Activated CD4-positive, alpha-beta T cell treated with anti-CD3 and anti-CD28 coated beads, Interleukin-2, amount 50 U/mL, for 4 hours (primary cell): Measurements from ENCODE around the gene FOXI1.

Experiments
- DNase-seq, 2 experiments: peaks; one replicate each; pipeline ENCODE4 v3.0.0-alpha.2; 2020

The FOXI1 gene

DNA sequence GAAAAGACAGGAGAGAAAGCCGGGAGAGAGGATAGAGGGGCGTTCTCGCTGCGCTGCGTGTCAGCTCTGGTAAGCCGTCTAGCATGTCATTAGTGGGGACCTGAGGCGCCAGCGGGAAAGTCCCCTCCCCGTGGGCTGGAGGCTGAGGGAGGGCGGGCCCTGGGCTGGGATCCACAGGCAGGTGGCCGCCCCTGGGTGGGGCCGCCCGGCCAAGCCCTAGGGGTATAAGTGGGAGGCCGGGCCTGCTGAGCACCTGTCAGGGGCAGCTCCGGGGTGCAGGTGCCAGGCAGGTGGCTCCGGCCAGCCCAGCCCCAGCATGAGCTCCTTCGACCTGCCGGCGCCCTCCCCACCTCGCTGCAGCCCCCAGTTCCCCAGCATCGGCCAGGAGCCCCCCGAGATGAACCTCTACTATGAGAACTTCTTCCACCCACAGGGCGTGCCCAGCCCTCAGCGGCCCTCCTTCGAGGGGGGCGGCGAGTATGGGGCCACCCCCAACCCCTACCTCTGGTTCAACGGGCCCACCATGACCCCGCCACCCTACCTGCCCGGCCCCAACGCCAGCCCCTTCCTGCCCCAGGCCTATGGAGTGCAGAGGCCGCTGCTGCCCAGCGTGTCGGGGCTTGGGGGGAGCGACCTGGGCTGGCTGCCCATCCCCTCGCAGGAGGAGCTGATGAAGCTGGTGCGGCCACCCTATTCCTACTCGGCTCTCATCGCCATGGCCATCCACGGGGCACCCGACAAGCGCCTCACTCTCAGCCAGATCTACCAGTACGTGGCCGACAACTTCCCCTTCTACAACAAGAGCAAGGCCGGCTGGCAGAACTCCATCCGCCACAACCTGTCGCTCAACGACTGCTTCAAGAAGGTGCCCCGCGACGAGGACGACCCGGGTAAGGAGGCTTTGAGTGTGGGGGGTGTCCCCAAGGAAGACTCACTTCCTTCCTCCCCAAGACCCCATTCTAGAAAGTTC, at the start of gene FOXI1:
Gene FOXI1 (plus strand): TSS at position 256 of the 970 bp plus-strand sequence. CDS start 61 bp downstream, at position 317.
- no peak for DNase-seq

GRCh38 chr5:170056561-170057267, 49.0 kb upstream of the FOXI1 start:
- DNase-seq = no peak

- no peak for DNase-seq
Measured at GRCh38 chr5:170057311-170057710, 48.4 kb upstream of the FOXI1 start.

- DNase-seq = no peak
Measured at GRCh38 chr5:170059221-170059620, 46.5 kb upstream of the FOXI1 start.

GRCh38 chr5:170067152-170067551, 38.5 kb upstream of the FOXI1 start:
- DNase-seq = no peak

DNA sequence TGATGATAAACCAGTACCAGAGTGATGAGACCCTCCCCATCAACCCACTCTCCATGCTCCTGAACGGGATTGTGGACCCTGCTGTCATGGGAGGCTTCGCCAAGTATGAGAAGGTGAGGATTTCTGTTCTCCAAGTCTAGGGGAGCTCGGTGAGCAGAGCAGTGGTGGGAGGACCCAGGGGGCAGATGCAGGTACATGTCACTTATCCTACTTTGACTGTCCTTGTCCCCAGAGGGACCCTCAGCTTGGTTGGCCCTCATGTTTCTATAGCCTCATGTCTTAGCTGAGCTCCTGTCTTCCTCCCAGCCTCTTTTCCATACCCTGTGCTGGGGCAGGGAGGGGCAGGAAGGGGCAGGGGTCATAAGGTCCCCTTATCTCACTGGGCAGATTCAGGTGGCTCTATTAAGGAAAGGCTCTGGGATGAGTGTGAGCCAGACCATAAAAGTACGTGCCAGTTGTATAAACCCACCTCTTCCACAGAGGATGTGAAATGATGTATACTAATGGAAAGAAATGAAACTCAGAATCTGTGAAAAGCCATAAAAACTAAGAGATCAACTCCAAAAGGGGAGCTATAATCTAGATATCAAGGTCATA, 38.0 kb upstream of the FOXI1 start:
- DNase-seq = no peak

DNA sequence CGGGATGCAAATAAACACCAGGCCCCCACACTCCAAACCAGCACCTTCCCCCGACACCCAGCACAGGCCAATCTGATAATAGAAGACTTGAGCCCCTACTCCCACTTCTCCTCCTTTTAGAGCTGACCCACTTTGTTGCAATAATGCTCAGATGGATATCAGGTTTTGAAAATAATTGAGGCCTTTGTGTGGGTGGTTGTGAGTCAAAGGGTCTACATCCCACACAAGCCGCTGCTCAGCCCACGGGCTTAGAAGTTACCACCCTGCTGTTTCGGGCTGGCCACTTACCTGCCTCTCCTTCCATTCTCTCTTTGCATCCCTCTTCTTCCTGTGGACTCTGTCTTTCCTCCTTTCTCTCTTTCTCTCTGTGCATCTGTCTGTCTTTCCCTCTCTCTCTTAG, 36.2 kb upstream of the FOXI1 start:
- DNase-seq = no peak

DNA sequence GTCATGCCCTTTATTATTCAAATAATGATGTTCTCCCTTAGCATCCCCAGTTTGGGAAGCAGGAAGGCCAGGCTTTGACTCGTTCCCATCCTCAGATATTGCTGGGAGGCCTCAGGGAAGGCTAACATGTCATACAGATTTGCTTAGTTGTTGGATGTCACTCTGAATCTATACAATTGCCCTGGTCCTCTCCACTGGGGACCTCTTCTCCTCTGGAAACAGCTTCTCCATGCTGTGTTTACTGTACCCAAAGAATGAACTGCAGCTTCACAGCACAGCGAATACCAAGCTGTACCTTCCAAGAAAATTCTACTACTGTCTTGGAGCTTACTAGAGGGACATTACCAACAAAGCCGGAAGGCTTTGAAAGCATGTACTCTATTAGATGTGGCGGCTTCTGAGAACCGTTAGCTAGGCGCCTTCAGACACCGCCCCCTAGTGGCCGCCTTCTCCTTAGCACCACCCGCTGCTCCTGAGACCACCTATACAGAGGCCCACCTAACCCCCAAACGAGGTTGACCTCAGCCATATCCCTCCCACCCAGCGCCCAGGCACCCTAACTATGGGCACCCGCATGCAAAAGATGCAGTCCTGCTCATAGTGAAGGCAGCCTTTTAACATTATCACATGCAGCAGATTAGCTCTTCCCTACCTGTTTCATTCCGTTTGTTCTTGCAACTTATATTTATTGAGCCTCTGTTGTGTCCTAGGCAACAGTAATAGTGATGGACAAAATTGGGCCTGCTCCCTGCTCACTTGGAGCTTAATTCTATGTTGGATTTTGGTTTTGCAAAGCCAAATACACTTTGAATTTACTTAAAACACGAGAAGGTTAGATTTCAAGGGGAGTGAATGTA, 34.9 kb upstream of the FOXI1 start:
- DNase-seq = no peak

- no peak for DNase-seq
Measured at GRCh38 chr5:170071748-170072147, 33.9 kb upstream of the FOXI1 start.

GRCh38 chr5:170075696-170076095, 30.0 kb upstream of the FOXI1 start:
- no peak for DNase-seq

- no peak for DNase-seq
Measured at GRCh38 chr5:170076211-170076610, 29.5 kb upstream of the FOXI1 start.

DNA sequence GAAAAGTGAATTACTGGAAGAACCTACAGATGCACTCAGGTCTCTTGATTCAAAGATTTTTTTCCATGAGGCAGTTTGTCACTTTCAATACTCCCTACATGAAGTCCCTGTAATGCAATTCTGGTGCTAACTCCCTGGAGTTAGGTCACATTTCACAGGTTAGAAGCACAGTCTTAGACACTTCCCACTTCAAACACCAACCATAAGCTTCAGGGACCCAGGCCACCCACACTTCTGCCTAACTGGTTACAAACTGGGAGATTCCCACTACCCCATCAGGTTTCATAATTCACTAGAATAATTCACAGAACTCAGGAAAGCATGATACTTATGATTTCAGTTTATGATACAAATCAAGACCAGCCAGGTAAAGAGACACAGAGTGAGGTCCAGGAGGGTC, 29.0 kb upstream of the FOXI1 start:
- DNase-seq = no peak

DNA sequence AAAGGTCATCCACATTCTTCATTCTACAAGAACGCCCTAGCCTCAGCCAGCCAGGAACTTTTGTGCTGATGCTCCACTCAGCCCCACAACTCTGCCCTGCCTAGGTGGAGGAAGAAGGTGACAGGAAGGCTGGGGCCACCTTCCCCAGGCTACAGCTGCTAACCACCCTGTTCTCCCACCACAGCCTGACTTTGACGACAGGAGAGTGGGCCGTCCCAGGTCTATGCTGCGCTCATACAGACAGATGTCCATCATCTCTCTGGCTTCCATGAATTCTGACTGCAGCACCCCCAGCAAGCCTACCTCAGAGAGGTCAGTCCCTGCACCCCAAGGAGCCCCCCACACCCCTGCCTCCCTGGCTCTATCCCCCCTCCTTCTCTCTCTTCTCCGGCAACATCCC, 28.2 kb upstream of the FOXI1 start:
- no peak for DNase-seq

- no peak for DNase-seq
Measured at GRCh38 chr5:170078458-170078857, 27.2 kb upstream of the FOXI1 start.

GRCh38 chr5:170078931-170079330, 26.8 kb upstream of the FOXI1 start:
- no peak for DNase-seq

DNA sequence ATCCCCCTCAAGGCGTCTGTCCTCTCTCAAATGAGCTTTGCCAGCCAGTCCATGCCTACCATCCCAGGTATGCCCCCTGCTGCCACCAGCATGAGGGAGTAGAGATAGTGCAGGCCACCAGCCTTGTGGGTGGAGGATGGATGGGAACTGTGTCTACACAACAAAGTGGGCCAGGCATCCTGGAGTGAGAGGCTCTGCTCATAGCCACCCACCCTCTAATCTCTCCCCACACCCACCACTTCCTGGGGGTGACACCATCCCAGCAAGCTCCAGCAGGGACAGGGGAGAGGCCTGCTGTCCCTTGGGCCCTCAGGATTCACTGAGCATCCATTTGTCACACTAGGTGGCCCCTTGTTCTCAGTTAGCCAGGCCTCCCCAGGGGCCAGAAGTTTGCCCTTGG, 25.5 kb upstream of the FOXI1 start:
- no peak for DNase-seq

DNA sequence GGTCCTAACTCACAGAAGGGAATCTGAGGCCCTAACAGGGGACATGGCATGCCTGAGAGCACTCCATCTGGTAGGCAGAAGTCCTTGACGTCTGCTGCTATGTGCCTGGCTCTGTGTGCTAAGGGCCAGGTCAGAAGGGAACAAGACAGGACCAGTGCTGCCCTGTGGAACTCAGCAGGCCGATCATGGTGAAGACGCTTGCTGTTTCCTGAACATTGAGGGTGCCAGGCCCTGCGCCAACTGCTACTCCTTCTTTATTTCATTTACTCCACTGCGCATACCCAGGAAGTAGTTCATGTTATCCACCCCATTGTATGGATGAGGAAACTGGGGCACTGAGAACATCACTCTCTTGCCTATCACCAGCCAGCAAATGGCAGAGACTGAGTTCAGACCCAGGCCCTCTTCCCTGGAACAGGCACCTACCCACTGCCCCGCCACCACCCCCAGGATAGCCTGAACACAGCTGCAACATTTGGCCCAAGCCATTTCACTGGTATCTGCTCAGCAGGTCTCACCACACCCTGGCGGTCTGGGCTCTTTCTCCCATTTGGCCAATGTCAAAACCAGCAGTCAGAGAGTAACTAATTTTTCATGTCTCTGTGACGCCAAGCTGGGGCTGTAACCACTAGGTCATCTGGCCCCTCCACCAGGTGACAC, 24.8 kb upstream of the FOXI1 start:
- no peak for DNase-seq

- no peak for DNase-seq
Measured at GRCh38 chr5:170081616-170082015, 24.1 kb upstream of the FOXI1 start.

- no peak for DNase-seq
Measured at GRCh38 chr5:170082701-170083100, 23.0 kb upstream of the FOXI1 start.

- DNase-seq = no peak
Measured at GRCh38 chr5:170087168-170087817, 18.4 kb upstream of the FOXI1 start.

DNA sequence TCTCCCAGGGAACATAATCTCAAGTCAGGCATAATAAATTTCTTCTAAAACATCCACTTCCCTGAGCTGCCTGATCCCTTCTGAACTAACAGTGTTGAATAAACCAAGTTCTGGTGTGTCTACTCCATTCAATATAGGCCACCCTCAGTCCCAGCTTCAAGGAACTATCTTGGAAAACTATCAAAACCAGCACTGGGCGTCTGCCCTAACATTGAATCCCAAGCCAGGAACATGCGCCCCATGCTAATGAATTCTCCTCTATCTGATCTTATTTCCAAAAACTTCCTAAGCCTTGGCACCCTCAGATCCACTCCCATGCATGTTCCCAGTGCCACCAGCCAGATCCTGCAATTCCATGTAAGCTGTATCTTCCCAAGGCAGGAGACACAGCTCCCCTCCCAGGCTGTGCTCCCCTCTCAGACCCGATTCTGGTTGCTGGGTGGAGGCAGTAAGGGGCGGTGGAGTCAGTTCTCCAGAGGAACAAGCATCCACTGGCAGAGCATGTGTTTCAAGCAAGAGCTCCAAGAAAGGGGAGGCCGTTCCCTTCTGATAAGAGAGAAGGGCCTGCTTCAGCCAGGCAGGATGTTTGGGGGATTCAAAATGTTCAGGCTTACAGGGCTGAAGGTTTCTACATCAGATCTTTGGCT, 13.1 kb upstream of the FOXI1 start:
- DNase-seq = no peak
